WI38 (cell line): Measurements from ENCODE around the gene TMEM196.

ENCODE experiments used
- H3K4me3 ChIP-seq: 2 replicates; pipeline ENCODE4 v1.5.1; 2011; ENCODE audit warnings: low read depth, mild to moderate bottlenecking, control low read depth, low read length
- CTCF ChIP-seq: IDR thresholded peaks from 2 replicates; pipeline ENCODE4 v1.5.1; 2012; ENCODE audit warnings: low read depth, mild to moderate bottlenecking, control low read depth, low read length

Gene TMEM196

DNA sequence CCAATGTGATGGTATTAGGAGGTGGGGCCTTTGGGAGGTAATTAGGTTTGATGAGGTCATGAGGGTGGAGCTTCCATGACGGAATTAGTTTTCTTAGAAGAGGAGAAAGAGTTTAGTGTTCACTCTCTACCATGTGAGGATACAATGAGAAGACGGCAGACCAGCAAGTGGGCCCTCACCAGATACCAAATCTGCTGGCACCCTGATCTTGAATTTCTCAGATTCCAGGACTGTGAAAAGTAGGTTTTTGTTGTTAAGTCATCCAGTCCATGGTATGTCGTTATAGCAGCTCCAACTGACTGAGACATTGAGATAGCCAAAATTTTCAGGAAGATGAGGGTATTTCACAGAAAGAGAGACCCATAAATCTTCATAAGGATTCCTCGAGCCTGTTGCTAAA lies 3.6 kb upstream of the TMEM196 start:
- no peak for TF ChIP-seq CTCF
- H3K4me3 ChIP-seq, result no peak overlapping the region

DNA sequence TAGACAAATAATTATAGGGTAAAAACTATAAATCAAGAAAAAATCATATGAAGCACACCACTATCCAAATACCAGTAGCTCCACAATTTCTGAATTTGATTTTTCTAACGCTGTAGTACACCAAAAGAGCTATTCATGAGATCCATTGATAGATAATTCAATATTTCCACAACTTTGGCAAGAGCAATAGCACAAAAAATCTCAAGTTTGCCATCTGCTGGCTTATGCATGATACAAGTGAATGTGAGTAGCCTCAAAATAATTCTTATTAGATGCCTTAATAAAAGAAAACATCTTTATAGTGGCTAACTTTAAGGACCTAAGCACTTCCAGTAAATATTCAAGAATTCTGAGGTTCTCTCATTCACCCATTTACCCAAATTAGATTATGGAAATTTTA lies 2.2 kb upstream of the TMEM196 start:
- H3K4me3 ChIP-seq, result no peak overlapping the region
- no peak for TF ChIP-seq CTCF

DNA sequence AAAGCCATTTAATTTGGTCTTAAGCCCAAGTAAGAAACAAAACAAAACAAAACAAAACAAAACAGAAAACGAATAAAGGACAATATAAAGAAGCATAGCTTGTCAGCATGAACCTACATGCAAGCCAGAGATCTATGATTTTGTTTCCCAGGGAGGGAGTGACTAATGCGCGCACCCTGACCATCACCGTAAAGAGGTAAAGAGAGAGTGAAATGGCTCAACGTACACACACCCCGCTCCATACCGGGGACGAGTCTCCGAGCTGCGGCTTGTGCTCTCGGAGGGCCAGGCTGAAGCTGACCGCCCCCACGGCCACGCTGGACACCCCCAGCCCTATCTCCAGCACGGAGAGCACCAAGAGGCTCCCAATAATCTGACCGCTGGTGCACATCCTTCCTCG lies 1.1 kb downstream of the TMEM196 start:
- no peak for TF ChIP-seq CTCF
- no peak overlapping the region for H3K4me3 ChIP-seq

GRCh38 chr7:19762631-19763030 lies 10.8 kb downstream of the TMEM196 start:
- no peak for TF ChIP-seq CTCF
- H3K4me3 ChIP-seq, result no peak overlapping the region

DNA sequence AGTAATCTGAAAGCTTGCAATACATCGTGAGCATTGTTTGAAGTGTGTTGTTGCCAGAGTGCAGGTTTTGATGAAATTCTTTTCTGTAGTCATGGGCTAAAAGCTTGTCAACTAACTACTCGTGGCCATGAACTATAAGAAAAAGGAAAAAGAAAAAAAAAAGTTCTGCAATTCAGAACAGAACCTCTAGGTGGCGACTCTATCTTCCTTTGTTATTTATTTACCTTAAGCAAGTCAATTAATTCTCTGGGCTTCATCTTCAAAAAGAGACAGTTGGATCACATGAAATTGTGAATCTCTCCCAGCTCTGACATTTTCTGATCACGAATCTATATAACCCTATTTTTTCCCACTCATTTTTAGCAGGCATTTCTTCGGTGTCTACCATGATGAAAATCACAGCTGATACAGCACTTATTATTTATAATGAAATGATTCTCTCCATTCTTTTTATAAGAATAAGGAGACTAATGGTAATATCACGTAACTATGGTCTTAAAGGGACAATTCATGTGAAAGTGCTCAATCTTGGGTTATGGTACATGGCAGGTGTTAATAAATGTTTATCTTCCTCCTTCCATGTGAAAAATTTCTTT lies 18.8 kb downstream of the TMEM196 start:
- peak; percentile 35; the same call in 1 of the 2 replicates for TF ChIP-seq CTCF
- no peak overlapping the region for H3K4me3 ChIP-seq

- H3K4me3 ChIP-seq, result no peak overlapping the region
- no peak for TF ChIP-seq CTCF
Measured at GRCh38 chr7:19752020-19752419, 21.4 kb downstream of the TMEM196 start.

- no peak for TF ChIP-seq CTCF
- no peak overlapping the region for H3K4me3 ChIP-seq
Measured at GRCh38 chr7:19749658-19750057, 23.8 kb downstream of the TMEM196 start.
